Endothelial cell of umbilical vein (primary cell): Measurements from ENCODE around the gene ZNF628. TPM values are rescaled to one million over a fixed set of nuclear protein-coding genes. Genes with fewer than 3 reads are reported as not detected.

Experiments used
- BruUV-seq: library from RNA; stranded (reverse); fragments of 400-500 nt; replicated peaks from 2 replicates; lab custom pipeline; 2021; lab: Mats Ljungman, UMichigan
- CTCF ChIA-PET: fragments of 300-600, 350-600 bp; sonication (Branson Sonifier 250); formaldehyde crosslinking; loops from one replicate; lab custom pipeline; 2021; ENCODE audit warnings: antibody characterized with exemption, inconsistent platforms; lab: Charles Lee
- POLR2A ChIA-PET: fragments of 300-600, 350-600 bp; sonication (Branson Sonifier 250); formaldehyde crosslinking; loops from one replicate; lab custom pipeline; 2021; ENCODE audit warnings: antibody characterized with exemption, inconsistent platforms; lab: Charles Lee
- DNase-seq: peaks from one replicate; pipeline ENCODE4 v3.0.0-alpha.2; 2011; ENCODE audit warnings: low read depth, low spot score
- FAIRE-seq: peaks from 2 replicates; lab custom pipeline; 2011; peaks lifted over from hg19 to GRCh38; lab: Jason Lieb, UNC
- H2AFZ ChIP-seq: 2 replicates; pipeline ENCODE4 v1.6.0; 2012; ENCODE audit warnings: low read depth, low read length, control low read depth, inconsistent platforms
- H3K27ac ChIP-seq: 2 replicates; pipeline ENCODE4 v1.5.1; 2011; ENCODE audit warnings: low read depth, mild to moderate bottlenecking, control low read depth, low read length, moderate library complexity; ENCODE audit not compliant: insufficient read depth
- H3K27me3 ChIP-seq, 2 experiments: 2 replicates each; pipeline versions ENCODE4 v1.6.0 to v1.6.1; 2011; ENCODE audit warnings: low read length in 2 of 2, mixed read lengths in 1 of 2; ENCODE audit not compliant: control insufficient read depth in 2 of 2, insufficient read depth in 2 of 2
- H3K36me3 ChIP-seq, 2 experiments: 2 replicates in 1 of 2; 3 replicates in 1 of 2; pipeline ENCODE4 v1.5.1; 2011; ENCODE audit warnings: low read length in 2 of 2, mild to moderate bottlenecking in 1 of 2, moderate library complexity in 1 of 2; ENCODE audit not compliant: control insufficient read depth in 2 of 2, insufficient read depth in 2 of 2; ENCODE audit errors: extremely low read depth in 1 of 2
- H3K4me1 ChIP-seq: 3 replicates; pipeline ENCODE4 v1.5.1; 2011; ENCODE audit warnings: mild to moderate bottlenecking, low read length; ENCODE audit not compliant: control insufficient read depth, insufficient read depth; ENCODE audit errors: extremely low read depth
- H3K4me2 ChIP-seq: 2 replicates; pipeline ENCODE4 v1.6.1; 2011; ENCODE audit warnings: low read length, control low read depth, mixed read lengths; ENCODE audit not compliant: insufficient read depth
- H3K4me3 ChIP-seq, 3 experiments: fragments of 200-600 bp in 1 of 3; sonication (generic), shearing (Covaris generic) in 1 of 3; replicated peaks in 1 of 3; 2 replicates each; pipeline ENCODE4 v1.5.1; 2011 to 2016; ENCODE audit warnings: control low read depth in 3 of 3, low read length in 3 of 3, mild to moderate bottlenecking in 2 of 3, inconsistent platforms in 1 of 3, low read depth in 1 of 3, moderate library complexity in 1 of 3; ENCODE audit not compliant: insufficient read depth in 1 of 3
- H3K79me2 ChIP-seq: 2 replicates; pipeline ENCODE4 v1.6.0; 2012; ENCODE audit warnings: low read length, inconsistent platforms; ENCODE audit not compliant: control insufficient read depth, insufficient read depth
- H3K9ac ChIP-seq: replicated peaks from 2 replicates; pipeline ENCODE3; 2011; ENCODE audit warnings: low read length, control low read depth; ENCODE audit not compliant: insufficient read depth; ENCODE audit errors: extremely low read depth
- H3K9me1 ChIP-seq: replicated peaks from 3 replicates; pipeline ENCODE4 v1.6.0; 2011; ENCODE audit warnings: mild to moderate bottlenecking, low read length; ENCODE audit not compliant: control insufficient read depth, insufficient read depth; ENCODE audit errors: extremely low read depth
- H3K9me3 ChIP-seq: replicated peaks from 2 replicates; pipeline ENCODE4 v1.5.1; 2012; ENCODE audit warnings: low read length, inconsistent platforms; ENCODE audit not compliant: control insufficient read depth, insufficient read depth
- H4K20me1 ChIP-seq: replicated peaks from 2 replicates; pipeline ENCODE3; 2011; ENCODE audit warnings: mild to moderate bottlenecking, low read length; ENCODE audit not compliant: control insufficient read depth, insufficient read depth; ENCODE audit errors: extremely low read depth
- EZH2 ChIP-seq: IDR thresholded peaks from 2 replicates; pipeline ENCODE4 v1.6.1; 2012; ENCODE audit warnings: borderline replicate concordance, low read depth, mild to moderate bottlenecking, moderate library complexity, low read length, inconsistent platforms; ENCODE audit not compliant: severe bottlenecking
- FOS ChIP-seq: IDR thresholded peaks from 2 replicates; pipeline ENCODE4 v1.6.1; 2011; ENCODE audit warnings: mild to moderate bottlenecking, low read length, moderate library complexity, borderline replicate concordance; ENCODE audit not compliant: insufficient read depth
- GATA2 ChIP-seq: IDR thresholded peaks from 2 replicates; pipeline ENCODE4 v1.7.0; 2011; ENCODE audit warnings: low read depth, mild to moderate bottlenecking, moderate library complexity, mixed read lengths, low read length; ENCODE audit not compliant: insufficient read length, insufficient read depth
- JUN ChIP-seq: IDR thresholded peaks from 2 replicates; pipeline ENCODE4 v1.6.1; 2011; ENCODE audit warnings: borderline replicate concordance, low read depth; ENCODE audit not compliant: insufficient read length, insufficient read depth
- MYC ChIP-seq: IDR thresholded peaks from one replicate; pipeline ENCODE4 v1.6.1; 2011; ENCODE audit warnings: mild to moderate bottlenecking, low read depth, low read length
- POLR2A ChIP-seq: IDR thresholded peaks from 2 replicates; pipeline ENCODE4 v1.6.1; 2012; ENCODE audit warnings: low read depth, mild to moderate bottlenecking, control low read depth, low read length
- POLR2AphosphoS5 ChIP-seq: IDR thresholded peaks from 2 replicates; pipeline ENCODE4 v1.6.1; 2012; ENCODE audit warnings: low read depth, mild to moderate bottlenecking, control low read depth, low read length, moderate library complexity; ENCODE audit not compliant: insufficient read depth
- dilution Hi-C: fragments of 300-500 bp; cut with MboI; formaldehyde crosslinking; loops from one replicate; pipeline ENCODE4 v1.15.0; 2019; ENCODE audit warnings: low sequenced_read_pairs; ENCODE audit not compliant: extremely low pct_ligation_motif_present
- intact Hi-C: fragments of 100-400 bp; cut with micrococcal nuclease; formaldehyde crosslinking; loops from one replicate; pipeline ENCODE4 v1.10.0; 2022
- polyA plus RNA-seq, 4 experiments: library from polyadenylated mRNA; depleted of rRNA in 3 of 4; stranded (reverse) in 3 of 4; unstranded in 1 of 4; fragments of >200 nt; gene quantifications; 2 replicates each; pipeline versions ENCODE4 v1.2.1 to v1.2.3, GENCODE V29; 2011 to 2012; ENCODE audit warnings: missing spikeins in 1 of 4
- total RNA-seq: library from RNA; stranded (reverse); gene quantifications from 2 replicates; pipeline ENCODE4 v1.2.3, GENCODE V29; 2021
- TF ChIP-seq, protein P1 (sequence below): IDR thresholded peaks from 2 replicates; pipeline ENCODE4 v1.6.1; 2011; ENCODE audit not compliant: insufficient read depth, insufficient read length
- TF ChIP-seq, protein P2 (sequence below), 2 donors: IDR thresholded peaks; 1 replicate in 1 of 2; 2 replicates in 1 of 2; pipeline ENCODE4 v1.5.1; 2011; ENCODE audit warnings: low read length in 2 of 2, mild to moderate bottlenecking in 2 of 2, moderate library complexity in 2 of 2, control low read depth in 1 of 2, inconsistent platforms in 1 of 2, low read depth in 1 of 2; ENCODE audit not compliant: insufficient read depth in 1 of 2; ENCODE audit errors: extremely low read depth in 1 of 2

The ZNF628 gene
- total and polyA plus RNA-seq, 2 donors (not counting 3 experiments of a cell fraction or from before 2014, with no cell fraction given) = 2.0 to 10.4 TPM

DNA sequence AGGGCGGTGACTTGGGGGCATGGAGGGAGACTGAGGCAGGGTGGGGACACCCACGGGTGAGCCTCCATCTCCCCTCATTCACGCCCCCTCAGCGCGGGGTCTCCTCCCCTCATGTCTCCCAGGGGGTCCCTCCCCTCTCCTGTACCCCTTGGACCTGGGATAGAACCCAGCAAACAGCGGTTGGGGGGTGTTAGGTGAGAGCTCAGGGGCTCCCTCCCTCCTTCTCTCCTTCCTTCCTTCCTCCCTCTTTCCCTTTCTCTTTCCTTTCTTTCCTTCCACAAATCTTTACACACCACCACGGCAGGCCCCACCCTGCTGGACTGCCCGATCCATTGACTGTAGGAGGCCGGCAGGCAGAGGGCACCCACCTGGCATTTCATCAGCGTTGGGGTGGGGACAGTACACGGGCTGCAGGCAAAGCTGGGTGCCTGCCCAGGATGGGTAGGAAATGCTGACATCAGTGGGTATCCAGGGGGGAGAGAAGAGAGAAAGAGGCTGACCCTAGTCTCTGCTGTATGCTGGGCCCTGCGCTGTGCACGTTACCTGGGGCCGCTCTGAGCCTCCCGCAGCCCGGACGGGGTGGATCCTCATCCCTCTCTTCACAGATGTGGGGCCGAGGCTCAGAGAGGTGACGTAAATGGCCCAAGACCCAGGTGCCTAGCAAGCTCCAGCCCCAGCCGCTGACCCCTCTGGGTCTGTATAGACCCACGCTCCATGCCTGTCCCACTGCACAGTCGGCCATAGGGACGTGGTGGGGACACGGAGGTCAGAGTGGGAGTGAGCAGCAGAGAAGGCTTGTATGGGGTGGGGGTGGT, 15.3 kb downstream of the ZNF628 start:
- H3K27ac ChIP-seq = no peak overlapping the region
- no peaks in the 10 kb centered on the region for H3K27me3 ChIP-seq
- dilution Hi-C loops = no loop called here
- CTCF ChIA-PET = interaction anchor here (0.6 to 5.5 kb wide), 4 partner anchors 12 to 345 kb away, joined by 3 to 38 read pairs (median 6); no protein-coding TSS in a partner anchor
- no peaks in the 10 kb centered on the region for H3K36me3 ChIP-seq
- no peak overlapping the region for H3K9ac ChIP-seq
- TF ChIP-seq, protein P1, sequence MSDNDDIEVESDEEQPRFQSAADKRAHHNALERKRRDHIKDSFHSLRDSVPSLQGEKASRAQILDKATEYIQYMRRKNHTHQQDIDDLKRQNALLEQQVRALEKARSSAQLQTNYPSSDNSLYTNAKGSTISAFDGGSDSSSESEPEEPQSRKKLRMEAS = no peak
- DNase-seq = no peak
- intact Hi-C loops = no loop called here
- no peak overlapping the region for H2AFZ ChIP-seq
- H3K4me2 ChIP-seq = no peak overlapping the region
- no peak for FAIRE-seq
- POLR2A ChIA-PET = no interaction called here
- H3K4me1 ChIP-seq = peaks cover 16% of the 10 kb centered on the region
- H3K4me3 ChIP-seq = no peak overlapping the region
- no peaks in the 10 kb centered on the region for H4K20me1 ChIP-seq
- H3K79me2 ChIP-seq = no peaks in the 10 kb centered on the region
- H3K9me3 ChIP-seq = no peaks in the 10 kb centered on the region
- no peaks in the 10 kb centered on the region for H3K9me1 ChIP-seq
- BruUV-seq = no TSS peak

DNA sequence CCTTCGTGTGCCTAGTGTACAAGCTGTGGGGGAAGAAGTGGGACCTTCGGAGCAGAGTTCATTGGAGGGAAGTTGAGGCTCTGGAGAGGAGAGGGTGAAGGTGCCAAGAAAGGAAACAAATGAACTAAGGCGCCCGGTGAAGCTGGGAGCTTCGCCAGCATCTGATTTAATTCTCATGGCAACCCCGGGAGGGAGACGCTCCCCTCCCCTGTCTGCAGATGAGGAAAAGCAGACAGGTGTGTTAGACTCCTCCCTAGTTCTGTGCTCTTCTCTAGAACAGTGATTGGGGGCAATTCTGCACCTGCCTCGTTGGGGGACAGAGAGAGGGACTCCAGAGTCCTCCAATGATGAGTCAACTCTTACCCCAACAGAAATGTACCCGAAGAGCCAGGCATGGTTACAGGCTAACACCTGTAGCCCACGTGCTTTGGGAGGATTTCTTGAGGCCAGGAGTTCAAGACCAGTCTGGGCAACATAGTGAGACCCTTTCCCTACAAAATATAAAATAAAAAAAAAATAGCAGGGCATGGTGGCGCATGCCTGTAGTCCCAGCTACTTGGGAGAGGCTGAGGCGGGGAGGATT, 16.0 kb downstream of the ZNF628 start:
- Histone ChIP-seq H2AFZ (no peak overlapping the region), H3K9ac (no peak overlapping the region), H3K9me1 (no peaks in the 10 kb centered on the region), H3K79me2 (no peaks in the 10 kb centered on the region), H3K27ac (no peak overlapping the region), H3K4me3 (no peak overlapping the region), H3K27me3 (no peaks in the 10 kb centered on the region), H4K20me1 (no peaks in the 10 kb centered on the region), H3K36me3 (no peaks in the 10 kb centered on the region), H3K9me3 (no peaks in the 10 kb centered on the region), H3K4me1 (peaks cover 9% of the 10 kb centered on the region), H3K4me2 (no peak overlapping the region)
- DNase-seq (no peak), FAIRE-seq (no peak)
- ChIA-PET CTCF (interaction anchor here (3.2 to 5.5 kb wide), 2 partner anchors 12 to 25 kb away, joined by 17 to 38 read pairs; no protein-coding TSS in a partner anchor), POLR2A (no interaction called here)
- TF ChIP-seq, protein P1 = no peak
- no peak for TF ChIP-seq POLR2AphosphoS5
- no peak for TF ChIP-seq EZH2
- TF ChIP-seq POLR2A = no peak
- TF ChIP-seq FOS = no peak
- no peak for TF ChIP-seq MYC
- no peak for TF ChIP-seq JUN
- TF ChIP-seq, protein P2, sequence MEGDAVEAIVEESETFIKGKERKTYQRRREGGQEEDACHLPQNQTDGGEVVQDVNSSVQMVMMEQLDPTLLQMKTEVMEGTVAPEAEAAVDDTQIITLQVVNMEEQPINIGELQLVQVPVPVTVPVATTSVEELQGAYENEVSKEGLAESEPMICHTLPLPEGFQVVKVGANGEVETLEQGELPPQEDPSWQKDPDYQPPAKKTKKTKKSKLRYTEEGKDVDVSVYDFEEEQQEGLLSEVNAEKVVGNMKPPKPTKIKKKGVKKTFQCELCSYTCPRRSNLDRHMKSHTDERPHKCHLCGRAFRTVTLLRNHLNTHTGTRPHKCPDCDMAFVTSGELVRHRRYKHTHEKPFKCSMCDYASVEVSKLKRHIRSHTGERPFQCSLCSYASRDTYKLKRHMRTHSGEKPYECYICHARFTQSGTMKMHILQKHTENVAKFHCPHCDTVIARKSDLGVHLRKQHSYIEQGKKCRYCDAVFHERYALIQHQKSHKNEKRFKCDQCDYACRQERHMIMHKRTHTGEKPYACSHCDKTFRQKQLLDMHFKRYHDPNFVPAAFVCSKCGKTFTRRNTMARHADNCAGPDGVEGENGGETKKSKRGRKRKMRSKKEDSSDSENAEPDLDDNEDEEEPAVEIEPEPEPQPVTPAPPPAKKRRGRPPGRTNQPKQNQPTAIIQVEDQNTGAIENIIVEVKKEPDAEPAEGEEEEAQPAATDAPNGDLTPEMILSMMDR (IDR thresholded peaks at IDR 0.05; ENCODE audit: extremely low read depth in 1 of 2, insufficient read depth in 1 of 2, low read depth in 1 of 2, low read length in 2 of 2) = no peak
- no peak for TF ChIP-seq GATA2
- dilution Hi-C loops = no loop called here
- BruUV-seq = no TSS peak
- intact Hi-C loops = no loop called here
